LNCaP clone FGC (cell line): Measurements from ENCODE around the gene SEC14L2.
"Not testable (repeated sequence)": the region's sequence is repeated elsewhere in the genome, so short reads cannot be mapped to it uniquely, and the experiment has no call there.

ENCODE experiments used
- DNase-seq: peaks from one replicate; pipeline ENCODE4 v3.0.0-alpha.2; 2011; ENCODE audit warnings: low read depth
- H3K4me3 ChIP-seq: 2 replicates; pipeline ENCODE4 v1.5.1; 2011; ENCODE audit warnings: mild to moderate bottlenecking, low read depth, low read length, control low read depth
- CTCF ChIP-seq: IDR thresholded peaks from 2 replicates; pipeline ENCODE4 v1.5.1; 2012; ENCODE audit warnings: mild to moderate bottlenecking; ENCODE audit not compliant: control insufficient read depth, insufficient read depth; ENCODE audit errors: extremely low read depth

SEC14L2 gene

GRCh38 chr22:30402028-30402765 is 5.4 kb downstream of the SEC14L2 start:
- H3K4me3 ChIP-seq, result no peak overlapping the region
- DNase-seq, result no peak
- no peak for TF ChIP-seq CTCF

DNA sequence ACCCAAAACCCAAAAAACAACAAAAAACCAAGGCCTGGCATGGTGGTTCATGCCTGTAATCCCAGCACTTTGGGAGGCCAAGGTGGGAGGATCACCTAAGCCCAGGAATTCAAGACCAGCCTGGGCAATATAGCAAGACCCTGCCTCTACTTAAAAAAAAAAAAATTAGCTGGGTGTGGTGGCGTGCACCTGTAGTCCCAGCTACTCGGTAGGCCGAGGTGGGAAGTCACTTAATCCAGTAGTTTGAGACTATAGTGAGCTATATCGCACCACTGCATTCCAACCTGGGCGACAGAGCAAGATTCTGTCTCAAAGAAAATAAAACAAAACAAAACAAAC is 5.9 kb downstream of the SEC14L2 start:
- DNase-seq, H3K4me3 ChIP-seq: not testable (repeated sequence)

- TF ChIP-seq CTCF, result no peak
- no peak overlapping the region for H3K4me3 ChIP-seq
- DNase-seq, result no peak
These were observed 7.5 kb downstream of the SEC14L2 start for GRCh38 chr22:30404307-30404706.

- no peak for DNase-seq
- no peak for TF ChIP-seq CTCF
- H3K4me3 ChIP-seq, result no peak overlapping the region
These were observed 8.9 kb downstream of the SEC14L2 start for GRCh38 chr22:30405731-30406130.

GRCh38 chr22:30406400-30406799 is 9.6 kb downstream of the SEC14L2 start:
- no peak for TF ChIP-seq CTCF

GRCh38 chr22:30408388-30409102 is 11.7 kb downstream of the SEC14L2 start:
- no peak for DNase-seq
- TF ChIP-seq CTCF, result no peak
- no peak overlapping the region for H3K4me3 ChIP-seq

More at GRCh38 chr22:30406400-30406799, 9.6 kb downstream of the SEC14L2 start:
- H3K4me3 ChIP-seq, result no peak overlapping the region
- no peak for DNase-seq

GRCh38 chr22:30411780-30412179 is 15.0 kb downstream of the SEC14L2 start:
- no peak overlapping the region for H3K4me3 ChIP-seq
- TF ChIP-seq CTCF, result no peak
- no peak for DNase-seq
